HG03025 (cell line): Measurements from ENCODE around the gene BNC2.

Source experiments
- ATAC-seq: cut with Tn5 transposase; IDR thresholded peaks from one replicate; pipeline ENCODE4 v1.9.1; 2021; ENCODE audit warnings: mild to moderate bottlenecking, moderate library complexity; ENCODE audit not compliant: unreplicated experiment, low FRiP score

BNC2 gene

DNA sequence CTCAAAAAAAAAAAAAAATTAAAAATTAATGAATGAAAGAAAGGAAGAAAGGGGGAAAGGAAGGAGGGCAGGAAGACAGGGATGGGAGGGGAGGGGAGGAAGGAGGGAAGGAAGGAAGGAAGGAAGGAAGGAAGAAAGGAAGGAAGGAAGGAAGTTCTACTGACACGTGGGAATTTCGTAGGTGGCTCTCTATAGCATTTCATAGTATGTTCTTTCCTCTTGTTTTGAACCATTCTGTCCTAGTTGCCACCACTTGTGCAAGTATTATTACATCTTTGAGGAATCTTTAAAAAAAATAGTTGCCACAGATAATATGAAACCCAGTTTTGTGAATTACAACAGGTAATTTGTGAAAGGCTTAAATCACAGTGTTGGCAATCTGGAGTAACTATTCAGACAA is 253.8 kb downstream of the BNC2 start:
- ATAC-seq, result no peak

DNA sequence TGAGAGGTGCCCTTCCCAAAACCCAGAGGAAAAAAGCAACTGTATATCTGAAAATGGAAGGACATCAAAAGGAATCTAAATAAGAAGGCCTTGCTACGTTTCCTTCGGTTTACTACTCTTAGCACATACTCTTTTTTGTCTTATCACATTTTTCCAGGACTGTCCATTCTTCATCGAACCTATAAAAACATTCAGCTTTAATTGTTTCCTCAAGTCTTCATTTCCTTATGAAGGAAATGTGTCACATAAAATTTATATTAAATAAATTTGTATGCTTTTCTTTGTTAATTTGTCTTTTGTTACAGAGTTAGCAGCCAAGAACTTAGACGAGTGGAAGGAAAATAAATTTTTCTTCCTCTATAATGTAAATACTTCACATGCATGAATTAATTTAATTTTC is 255.0 kb downstream of the BNC2 start:
- ATAC-seq, result no peak

DNA sequence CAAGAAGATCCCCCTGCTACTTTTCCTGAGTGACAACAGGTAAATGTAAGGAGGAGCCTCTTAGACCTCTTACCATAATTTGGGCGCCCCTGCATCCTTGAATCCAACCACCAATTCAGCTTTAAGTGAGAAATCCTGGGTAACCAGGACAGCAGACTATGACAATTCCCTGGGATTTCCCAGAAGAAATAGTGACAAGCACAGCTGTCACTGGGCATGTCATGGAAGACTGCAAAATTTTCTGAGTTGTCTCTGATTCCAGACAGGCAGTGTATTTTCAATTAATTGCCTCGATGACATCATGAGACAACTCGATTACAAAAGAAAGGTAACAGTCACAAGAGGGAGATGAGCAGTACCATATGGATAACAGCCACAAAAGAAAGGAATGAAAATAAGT is 256.9 kb downstream of the BNC2 start:
- ATAC-seq, result no peak

DNA sequence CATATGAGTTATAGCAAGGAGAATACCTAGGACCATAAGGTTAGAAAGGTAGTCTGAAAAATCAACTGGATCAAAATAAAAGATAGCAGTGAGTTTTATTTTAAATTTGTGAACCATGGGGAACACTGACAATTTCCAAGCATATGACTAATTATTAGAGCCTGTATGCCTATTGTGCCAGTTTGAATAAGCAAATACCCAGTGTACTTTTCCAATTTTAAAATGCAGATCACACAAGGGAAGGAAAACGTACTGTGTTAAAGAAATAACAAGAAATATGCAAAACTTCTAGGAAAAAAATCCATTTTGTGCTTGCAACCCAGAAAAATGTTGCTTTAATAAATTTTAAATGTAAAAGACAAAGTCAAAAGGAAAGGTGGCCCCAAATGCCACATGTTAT is 257.4 kb downstream of the BNC2 start:
- ATAC-seq, result no peak

DNA sequence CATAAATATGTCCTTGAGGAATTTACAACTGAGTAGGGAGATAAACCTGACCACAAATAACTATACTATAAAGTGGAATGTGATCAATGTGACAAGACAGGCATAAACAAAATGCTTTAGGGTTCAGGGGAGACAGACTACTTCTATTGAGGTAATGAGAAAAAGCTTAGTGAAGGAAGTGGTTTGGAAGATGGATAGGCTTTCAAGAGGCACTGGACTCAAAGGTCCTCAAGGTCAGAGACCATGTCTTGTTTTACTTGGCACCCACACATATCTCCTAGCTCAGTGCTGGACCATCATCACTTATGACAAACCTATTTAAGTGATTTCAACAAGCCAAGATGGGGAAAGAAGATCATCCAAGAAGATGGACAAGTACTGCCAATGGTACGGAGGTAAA is 257.8 kb downstream of the BNC2 start:
- no peak for ATAC-seq

DNA sequence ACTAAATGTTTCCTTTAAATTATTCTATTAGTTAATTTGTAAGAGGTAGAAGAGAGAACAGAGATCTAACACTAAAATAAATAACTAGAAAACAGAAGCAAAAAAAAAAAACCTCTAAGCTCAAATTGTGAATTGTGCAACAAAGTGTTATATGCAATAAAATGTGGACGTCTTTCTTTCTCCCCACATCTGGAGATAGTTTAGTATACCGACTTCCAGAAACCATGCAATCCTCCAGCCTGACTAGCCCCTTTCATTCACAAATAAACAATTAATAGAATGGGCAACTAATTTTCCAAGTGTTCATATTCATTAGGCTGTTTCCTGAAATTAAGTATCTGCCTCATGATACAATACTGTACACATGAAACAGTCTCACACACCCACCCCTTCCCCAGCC is 258.5 kb downstream of the BNC2 start:
- no peak for ATAC-seq

DNA sequence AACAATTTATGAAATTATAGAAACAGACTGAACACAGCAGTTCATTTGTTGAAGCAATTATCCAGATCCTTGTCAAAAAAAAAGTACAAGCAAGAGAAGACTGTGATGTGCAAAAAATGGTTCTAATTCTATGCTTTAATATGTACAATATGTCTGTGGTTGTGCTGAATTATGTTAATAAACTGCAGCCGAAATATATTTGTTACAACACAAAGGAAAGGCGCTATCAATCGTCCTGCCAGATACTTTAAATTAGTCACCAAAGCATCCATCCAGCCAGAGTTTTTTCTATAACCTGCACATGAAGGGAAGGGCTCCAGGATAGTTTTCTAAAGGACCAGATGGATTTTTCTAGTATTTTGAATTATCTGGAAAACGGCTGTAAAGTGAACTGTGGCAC is 259.5 kb downstream of the BNC2 start:
- no peak for ATAC-seq

DNA sequence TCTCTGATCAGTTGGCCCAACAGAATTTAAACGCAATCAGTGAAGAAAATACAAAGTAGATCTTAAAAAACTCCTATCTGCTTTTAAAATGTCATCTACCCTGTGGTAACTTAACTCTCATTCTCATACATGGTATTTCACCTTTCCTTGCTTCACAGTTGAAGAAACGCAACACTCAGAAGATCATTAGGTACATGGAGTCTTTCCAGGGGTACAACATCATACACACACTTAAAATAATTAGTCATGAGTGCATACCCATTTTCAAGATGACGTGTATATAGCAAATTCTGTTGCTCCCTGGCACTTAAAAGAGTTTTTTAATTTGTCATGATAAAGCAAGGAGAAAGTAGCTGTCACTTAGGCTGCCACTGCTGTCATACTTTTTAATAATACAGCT is 259.9 kb downstream of the BNC2 start:
- ATAC-seq, result no peak

DNA sequence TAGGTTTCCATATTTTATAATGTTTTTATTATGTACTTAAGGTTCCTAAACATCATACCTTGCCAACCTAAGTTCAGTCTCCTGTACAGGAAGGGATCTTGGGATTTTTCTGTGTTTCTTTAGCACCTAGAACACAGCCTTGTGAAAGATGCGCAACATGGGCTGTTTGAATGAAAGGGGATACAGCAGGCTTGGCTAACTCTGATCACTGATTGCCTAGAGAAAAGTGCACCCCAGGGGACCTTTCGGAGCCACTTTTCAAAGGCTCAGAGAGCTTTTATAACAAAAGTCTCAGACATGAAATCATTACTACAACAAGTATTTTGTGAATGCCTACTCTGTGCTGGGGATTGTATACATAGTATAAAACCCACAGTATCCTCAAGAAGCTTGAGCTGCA is 261.6 kb downstream of the BNC2 start:
- no peak for ATAC-seq

DNA sequence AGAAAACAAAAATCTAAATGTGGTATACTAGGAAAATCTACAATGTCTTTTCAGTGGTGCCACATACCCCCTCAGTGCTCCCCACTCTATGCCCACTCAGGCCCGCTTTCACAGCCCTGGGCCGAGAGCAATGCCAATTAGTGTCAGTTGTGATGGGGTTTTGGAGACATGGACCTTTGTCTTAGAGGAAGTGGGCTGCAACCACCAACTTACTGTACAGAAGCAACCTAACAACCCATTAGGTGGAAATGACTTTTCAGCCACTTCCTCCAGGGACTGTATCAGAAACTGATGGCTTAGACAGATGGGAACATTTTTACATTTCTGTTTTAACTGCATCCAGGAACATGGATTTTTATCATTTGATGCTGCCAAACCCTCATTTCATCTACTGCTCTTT is 268.0 kb downstream of the BNC2 start:
- ATAC-seq, result no peak

DNA sequence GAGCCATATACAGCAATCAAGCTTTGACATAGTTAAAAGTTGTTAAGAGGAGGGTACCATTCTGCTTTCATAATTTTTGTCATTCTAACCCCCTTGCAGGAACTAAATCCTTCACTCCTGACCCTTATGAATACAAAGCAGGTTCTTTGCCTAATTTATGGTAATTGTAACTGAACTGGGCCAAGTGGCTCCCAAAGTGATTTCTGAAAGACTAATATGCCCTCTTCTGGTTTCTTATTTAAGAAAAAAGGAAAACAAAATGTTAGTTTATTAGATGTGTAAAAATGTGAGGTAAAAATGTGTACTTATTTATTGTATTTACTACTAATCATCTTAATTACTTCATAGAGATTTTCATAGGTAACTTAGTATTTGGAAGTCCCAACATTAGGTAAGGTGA is 268.5 kb downstream of the BNC2 start:
- no peak for ATAC-seq

DNA sequence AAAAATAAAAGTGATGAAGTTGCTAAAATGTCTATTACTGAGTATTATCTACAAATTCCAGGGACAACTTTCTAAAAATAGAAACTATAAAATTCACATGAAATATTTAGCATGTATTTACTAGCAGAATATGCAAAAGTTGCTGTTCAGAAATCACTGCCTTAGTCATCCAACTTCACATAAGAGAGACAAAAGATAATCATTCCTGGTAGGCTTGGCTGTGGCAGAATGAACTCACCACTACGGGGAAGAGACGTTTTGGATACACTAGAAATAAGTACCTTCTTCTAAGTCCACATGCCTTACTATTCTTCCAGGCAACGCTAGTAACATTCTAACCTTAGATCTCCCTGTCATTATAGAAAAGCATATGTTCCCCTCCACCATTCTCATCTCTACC is 272.2 kb downstream of the BNC2 start:
- no peak for ATAC-seq

DNA sequence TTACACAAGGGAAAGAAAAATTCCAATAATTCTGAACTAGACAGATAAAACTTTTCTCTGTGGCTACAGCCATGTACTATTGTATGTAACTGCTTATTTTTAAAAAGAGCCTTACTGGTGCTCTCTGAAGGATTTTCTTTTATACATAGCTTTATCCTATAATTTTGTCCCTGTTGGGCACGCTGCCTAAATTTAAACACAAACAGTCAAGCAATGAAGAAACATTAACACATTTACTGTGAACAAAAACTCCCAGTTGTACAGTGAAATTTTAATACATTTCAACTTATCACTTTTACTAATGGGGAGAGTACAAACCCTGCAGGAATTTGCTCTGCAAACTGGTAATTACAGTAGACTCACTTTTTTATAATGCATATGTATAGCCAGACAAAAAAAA is 273.3 kb downstream of the BNC2 start:
- ATAC-seq, result no peak

DNA sequence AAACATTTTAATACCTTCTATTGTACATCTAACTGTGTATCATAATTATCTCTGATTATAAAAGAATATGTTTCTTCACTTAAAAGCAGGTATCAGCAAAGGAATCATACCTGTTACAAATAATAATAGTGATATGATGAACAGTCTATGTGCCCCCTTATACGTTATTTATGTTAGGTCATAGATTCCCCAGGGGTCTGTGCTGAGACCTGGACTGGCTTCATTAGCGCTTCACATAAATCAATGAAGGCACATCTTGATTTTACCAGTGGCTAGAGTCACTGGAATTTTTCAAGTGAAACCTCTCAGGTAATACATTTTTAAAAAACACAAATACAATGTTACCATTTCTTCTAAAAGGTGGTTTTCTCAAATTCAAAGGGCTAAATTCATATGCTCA is 275.2 kb downstream of the BNC2 start:
- no peak for ATAC-seq

DNA sequence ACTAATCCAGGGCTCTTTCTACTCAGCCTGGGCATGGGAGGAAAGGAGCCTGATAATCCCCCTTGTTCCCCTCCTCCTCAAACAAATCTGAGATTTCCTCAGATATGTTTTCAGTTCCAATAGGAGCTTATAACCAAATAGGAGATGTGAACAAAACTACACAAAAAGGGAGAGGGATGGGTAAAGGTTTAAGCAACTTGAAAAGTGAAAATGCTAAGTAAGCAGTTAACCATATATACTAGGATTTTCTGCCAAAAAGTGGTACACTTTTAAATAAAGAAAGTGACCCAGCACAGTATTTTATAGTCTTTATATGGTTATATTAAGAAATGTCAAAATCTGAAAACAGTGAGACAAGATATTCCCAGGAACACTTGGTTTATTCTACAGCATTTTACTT is 275.7 kb downstream of the BNC2 start:
- ATAC-seq, result no peak

DNA sequence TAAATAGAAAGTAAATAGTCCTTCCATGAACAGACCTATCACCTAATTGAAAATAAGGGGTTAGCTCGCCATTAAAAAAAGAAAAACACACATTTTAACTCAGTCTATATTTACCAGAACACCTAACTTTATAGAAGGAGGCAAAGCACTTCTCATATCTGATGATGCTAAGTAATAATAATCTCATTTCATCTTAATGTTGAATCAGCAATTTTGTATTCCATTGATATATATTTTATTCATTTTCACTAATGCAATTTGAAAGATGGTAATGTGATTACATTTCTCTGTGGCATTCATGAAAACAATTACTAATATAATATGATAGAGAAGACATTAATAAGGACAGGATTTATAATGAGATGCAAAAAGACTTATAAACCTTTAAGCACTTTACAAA is 276.7 kb downstream of the BNC2 start:
- ATAC-seq, result no peak

DNA sequence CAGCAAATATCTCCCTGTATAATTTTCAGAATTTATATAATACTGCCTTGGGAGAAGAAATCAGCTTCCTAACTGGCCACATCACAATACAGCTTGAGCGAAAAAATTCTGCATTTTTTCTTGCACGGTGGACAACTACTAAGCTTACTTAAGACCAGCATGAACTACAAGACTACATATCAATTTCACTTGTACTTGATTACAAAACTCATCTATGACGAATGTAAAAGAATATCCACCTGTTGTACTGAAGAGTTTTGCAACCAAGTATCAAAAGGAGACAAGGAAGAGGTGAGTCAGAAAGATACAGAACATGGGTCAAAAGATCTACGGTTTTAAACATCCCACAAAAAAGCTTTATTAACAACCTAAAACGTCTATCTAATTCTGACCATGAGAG is 279.4 kb downstream of the BNC2 start:
- no peak for ATAC-seq

DNA sequence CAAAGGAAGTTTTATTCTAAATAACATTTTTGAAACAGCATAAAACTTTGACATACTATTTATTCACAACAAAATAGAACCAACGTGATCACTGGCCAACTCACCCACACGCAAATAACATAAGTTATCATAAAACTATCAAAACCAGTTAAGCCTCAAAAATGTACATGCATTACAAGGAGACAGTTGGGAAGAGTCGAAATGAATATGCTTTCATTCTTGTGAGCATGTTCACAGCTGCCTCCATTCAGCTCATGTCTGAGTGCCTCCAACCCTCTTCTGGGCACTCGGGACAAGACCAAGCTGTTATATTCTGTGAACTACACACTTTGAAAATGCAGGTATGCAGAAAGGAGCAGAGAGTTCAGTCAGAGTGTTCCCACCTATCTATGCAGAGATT is 284.9 kb downstream of the BNC2 start:
- ATAC-seq, result no peak

DNA sequence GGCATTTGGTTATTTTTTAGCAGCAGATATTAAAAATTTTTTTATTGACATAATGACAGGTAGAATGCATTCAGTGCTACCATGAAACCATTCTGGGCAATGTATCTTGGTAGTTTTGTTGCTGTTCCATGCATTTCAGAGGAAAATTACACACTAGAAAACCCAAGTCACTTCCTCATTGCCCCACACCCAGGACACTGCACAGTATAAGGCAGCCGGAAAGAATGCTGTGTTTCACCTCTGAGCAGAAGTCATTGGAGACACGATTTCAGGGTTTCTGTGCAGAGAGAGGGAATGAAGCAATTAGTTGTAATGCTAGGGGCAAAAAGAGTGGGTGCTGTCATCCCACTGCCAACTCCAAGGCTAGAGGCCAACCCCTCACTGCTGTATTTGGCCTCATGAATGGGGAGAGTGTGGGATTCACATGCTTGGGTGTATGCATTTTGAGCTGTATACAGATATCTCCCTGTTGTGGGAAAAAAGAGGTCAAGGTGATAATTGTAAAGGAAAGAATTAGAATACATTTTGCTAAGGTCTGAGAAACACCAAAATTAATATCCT is 290.5 kb downstream of the BNC2 start:
- no peak for ATAC-seq

DNA sequence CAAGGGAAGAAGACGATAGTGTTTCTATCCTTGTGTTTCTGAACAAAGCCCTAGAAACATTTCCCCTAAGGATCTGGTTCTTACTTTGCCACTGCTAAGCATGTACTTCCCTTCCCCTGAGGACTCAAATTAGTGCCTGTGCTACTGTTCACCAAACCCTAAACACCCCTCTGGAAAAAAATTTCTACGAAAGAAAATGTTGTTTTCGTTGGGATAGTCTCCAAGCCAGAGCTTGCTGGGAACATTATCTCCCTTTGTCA is 294.6 kb downstream of the BNC2 start:
- ATAC-seq, result no peak

DNA sequence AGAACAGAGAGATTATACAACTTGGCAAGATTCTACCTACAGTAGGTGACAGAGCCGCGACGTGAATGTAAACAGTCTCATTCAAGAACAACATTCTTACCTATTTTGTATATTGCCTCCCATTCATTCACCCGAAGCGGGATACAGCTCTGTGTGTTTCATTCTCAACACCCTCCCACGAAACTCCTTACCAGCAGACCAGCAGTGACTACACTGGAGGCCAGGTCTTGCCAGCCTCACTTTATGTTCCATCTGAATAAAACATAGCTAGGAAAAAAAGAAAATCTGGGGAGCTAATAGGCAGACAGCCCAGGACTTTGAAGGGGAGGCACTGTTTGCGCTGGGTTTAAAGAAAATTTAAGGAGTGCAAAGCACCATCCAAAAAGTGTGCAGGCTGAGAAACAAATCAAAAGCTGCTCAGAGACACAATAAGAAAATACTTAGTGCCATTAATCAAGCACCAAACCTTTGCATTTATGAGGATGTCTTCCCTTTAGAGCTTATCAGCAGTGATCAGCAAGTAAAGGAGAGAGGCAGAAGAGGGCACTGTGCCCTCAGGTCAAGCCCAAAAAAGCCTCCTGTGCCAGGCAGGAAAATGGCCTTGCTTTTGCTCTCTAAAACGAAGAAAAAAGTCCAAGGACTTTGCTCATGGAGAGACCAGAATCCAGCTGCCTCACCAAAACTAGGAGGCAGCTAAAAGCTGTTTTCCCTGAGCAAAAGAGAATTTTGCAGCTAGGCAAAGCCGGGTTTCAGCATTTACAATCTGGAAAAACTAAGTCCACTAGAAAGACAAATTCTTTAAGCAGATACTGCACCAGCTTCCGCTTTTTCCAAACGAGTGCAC is 295.1 kb downstream of the BNC2 start:
- ATAC-seq, result no peak

DNA sequence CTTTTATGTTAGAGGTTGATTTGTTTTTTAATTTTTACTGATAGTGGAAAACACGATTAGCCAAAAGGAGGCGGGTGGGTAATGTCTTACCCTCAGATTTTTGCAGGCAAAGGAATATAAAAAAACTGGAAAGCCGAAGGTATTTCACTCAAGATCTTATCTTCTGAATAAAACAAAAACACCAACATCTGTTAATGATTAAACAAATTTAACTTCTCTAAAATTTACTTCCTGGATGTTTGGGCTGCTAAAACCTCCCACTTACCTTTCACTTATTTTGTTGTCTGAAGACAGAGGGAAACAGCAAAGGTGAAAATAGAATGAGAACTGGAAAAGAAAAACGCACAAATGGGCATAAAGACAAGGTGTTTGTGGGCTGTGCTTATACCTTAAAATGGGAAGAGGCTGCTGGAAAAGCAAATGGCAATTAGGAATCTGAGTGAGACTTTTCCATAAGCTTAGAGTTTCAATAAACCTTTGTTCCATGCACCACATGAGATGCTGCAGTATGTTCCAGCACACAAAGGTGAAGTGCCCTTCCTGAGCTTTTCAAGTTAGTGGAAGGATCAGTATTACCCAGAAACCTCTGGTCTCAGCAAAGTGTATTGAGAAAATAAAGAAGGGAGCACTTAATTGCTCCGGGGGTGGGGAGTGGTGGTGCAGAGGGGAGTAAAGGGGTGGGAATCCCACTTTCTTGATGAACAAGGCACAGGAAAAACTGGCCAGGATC is 298.3 kb downstream of the BNC2 start:
- ATAC-seq, result no peak
